HCEC 1CT (cell line): ENCODE measurements around the gene ZNF521.

Experiments used
- DNase-seq: peaks from one replicate; pipeline ENCODE4 v3.0.0-alpha.2; 2017

The ZNF521 gene

GRCh38 chr18:25335062-25335461, 16.9 kb downstream of the ZNF521 start:
- DNase-seq: no peak

DNA sequence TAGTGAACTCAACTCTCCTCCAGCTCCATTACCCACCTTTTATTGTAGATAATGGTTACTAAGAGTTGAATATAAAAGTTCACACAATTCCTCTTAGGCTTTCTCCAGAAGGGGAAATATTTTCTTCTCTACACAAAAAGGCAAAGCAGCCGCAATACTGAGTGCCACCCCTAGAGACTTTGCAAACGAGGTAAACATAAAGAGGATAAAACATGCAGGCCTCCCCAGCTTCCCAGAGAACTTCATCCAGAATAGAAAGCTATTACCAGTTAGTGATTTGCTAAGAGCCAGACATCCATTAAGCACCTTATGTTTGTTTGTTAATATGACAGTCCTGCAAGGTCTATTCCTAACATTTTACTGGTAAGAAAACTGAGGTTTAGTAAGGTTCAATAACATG, 17.4 kb downstream of the ZNF521 start:
- DNase-seq: no peak

DNA sequence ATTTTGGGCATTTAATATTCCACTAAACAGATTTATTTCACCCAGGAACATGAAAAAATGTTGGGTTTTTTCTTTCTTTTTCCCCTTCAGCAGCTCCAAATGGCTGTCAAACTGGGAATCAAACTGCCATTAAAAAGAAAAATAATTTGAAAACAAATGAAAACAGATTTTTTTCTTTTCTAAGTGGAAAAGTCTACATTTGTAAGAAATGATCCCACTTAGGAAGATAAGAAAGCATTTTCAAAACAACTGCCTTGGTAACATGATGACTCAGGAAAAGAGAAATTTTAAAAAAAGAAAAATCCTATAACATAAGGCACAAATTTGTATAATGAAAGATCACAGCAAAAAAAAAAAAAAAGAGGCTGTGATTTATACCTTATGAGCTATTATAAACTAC, 20.0 kb downstream of the ZNF521 start:
- no peak for DNase-seq

- no peak for DNase-seq
Measured at GRCh38 chr18:25329783-25330182, 22.2 kb downstream of the ZNF521 start.

- DNase-seq: no peak
Measured at GRCh38 chr18:25327584-25327983, 24.4 kb downstream of the ZNF521 start.

DNA sequence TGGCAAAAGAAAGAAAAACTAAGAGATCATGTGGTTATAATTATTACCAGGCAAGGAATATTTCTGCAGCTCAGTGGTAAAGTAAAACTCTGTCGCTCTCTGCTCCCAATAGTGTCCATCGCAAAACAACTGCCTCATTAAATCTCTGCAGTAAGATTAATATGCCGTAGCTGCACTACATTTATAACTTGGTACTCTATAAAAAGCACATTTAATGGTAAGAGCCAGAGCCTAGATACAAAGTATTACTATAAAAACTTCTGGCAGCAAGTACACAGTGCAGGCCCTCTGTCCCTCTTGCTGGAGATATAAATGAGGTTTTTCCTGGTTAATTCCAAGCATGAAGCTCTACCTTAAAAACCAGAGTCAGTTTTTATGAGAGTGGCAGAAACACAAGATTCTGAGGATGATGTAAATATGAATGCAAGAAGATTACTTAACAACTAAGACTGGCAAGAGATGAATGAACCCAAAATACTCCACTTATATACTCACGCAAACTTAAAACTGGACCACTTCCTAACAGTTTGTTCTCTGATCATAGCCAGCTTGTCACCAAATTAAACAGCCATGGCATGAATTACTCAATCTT, 25.5 kb downstream of the ZNF521 start:
- DNase-seq: no peak

DNA sequence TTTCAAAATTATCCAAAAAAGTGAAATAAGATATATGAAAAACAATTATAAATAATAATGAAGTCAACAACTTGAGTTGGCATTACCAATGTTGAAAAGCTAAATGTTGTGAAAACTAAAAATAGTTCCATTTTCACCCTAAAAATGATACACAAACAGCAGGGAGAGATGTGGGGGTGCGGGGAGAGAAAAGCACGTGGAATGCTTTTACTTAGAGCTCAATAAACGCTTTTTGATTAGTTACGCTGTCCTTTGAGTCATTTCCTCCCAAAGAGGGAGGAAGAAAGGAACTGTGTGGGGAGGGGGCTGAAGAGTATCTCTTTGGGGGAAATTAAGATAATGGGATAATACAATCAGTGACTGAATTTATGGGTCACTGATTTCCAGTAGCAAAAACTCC, 29.2 kb downstream of the ZNF521 start:
- no peak for DNase-seq

- DNase-seq: no peak
Measured at GRCh38 chr18:25316381-25317018, 35.5 kb downstream of the ZNF521 start.

GRCh38 chr18:25314838-25315190, 37.2 kb downstream of the ZNF521 start:
- DNase-seq: no peak

DNA sequence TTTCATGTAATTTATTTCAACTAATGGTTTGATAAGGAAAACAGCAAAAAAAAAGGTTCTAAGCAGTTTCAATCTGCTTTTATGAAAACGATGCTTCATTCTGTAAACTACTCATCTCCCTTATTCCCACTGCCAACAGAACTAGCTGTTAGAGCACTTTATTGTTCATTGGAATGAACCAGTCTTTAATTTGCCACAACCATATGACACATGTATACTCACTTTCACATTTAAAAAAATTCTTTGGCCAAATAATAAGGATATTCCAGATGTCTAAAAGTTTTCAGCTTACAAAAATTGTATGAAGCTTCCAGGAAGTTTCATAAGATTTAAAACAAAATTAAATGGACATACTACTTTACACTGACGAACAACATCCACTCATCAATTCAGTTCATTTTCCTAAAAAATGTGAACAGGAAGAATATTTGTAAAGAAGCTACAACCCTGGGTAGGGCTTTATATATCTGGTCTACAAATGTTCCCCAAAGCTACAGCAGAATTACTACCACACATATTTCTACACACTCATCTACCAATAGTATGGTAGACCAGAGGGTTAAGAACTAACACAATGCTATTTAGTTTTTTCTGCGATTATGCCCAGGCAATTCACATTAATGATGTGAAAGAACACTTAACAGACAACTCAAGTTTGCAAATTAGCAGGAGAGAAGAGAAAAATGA, 37.7 kb downstream of the ZNF521 start:
- no peak for DNase-seq

GRCh38 chr18:25313268-25313667, 38.7 kb downstream of the ZNF521 start:
- no peak for DNase-seq

- peak; percentile 60 for DNase-seq
Measured at GRCh38 chr18:25310045-25310444, 41.9 kb downstream of the ZNF521 start.

- DNase-seq: no peak
Measured at GRCh38 chr18:25308381-25308780, 43.6 kb downstream of the ZNF521 start.

- no peak for DNase-seq
Measured at GRCh38 chr18:25307192-25307591, 44.8 kb downstream of the ZNF521 start.

- DNase-seq: no peak
Measured at GRCh38 chr18:25306671-25307070, 45.3 kb downstream of the ZNF521 start.

DNA sequence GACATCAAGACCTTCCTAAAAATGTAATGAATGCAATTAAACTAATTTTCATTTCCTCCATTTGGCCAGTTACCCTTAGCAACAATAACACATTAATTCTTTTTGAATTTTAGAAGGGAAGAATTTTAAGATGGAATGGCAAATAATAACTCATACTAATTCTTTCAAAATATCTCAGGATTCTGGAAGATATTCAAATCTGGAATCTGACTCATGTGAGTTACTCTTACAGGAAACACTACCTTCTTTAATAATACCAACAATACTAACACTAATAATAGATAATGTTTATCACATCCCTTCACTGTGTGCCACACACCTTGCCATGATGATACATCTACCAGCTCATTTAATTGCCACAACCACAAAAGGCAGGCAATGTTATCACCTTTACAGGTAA, 46.4 kb downstream of the ZNF521 start:
- peak; percentile 19 for DNase-seq

- DNase-seq: no peak
Measured at GRCh38 chr18:25300492-25300891, 51.5 kb downstream of the ZNF521 start.

DNA sequence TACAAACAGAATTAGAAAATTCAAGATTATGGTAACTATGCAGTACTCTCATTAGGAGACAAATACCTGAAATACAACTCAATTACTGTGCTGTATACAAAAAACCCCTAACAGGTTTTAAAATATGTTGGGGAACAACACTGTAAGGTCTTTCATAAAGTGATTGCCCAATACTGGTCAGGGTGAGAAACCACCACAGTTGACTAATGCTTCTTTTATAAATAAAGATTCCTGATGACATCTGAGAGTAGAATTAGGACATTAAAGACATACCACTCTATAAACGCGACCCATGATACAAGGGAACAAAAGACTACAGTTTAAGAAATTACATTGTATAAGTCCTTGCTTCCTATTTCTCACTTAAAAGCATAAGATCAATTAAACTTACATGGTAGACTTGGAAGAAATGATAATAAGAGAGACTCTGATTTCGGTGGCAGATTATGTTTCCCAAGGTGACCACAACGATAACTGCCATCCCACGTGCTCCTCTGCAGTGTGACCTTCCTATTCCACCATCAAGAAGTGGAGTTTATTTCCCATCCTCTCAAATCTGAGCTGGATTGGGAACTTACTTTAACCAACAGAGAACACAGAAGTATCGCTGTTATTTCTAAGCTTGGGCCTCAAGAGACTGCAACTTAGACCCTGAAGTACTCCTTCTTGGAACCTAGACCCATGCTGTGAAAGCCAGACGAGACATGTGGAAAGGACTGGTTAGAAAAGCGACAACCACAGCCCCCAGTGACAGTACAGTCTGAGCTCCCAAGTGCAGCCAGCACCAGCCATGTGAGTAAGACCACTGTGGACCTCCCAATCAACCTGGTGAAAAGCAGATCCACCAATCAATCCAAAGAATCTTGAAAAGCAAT, 52.3 kb downstream of the ZNF521 start:
- DNase-seq: peak; percentile 90

DNA sequence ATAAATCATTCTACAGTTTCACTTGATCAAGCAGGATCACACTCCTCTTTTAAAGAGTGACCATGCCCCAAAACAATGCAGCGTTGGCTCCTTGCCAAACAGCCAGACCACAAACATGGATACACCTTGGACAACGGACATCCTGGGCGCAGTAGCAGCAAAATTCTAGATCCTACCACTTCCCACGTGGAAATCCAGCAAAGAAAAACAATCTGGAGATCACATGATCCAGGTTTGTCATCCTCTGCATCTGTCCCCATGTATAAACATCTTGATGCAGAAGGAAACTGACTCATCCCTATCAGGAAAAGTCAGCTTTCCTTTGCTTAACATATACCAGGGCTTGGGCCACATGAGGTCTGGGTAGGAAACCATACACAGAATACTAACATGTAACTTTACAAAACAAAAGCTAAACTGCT, 53.1 kb downstream of the ZNF521 start:
- DNase-seq: peak; percentile 93

GRCh38 chr18:25295624-25296138, 56.3 kb downstream of the ZNF521 start:
- DNase-seq: no peak

DNA sequence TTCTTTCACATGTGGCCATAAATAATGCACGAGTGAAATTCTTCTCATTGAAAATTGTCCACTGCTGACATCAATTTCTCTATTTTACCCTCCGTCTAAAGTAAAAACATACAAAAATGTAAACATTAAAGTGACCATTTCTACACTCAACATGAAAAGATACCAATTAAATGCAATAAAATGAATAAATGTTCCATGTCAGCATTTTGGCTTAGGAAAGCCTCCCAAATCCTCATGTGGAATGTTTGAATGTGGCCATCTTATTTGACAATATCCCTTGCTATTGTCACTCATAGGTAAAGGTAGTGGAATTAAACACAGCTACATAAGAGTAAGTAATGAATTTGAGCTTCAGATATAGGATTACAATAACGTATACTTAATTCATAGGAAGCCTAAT, 60.8 kb downstream of the ZNF521 start:
- DNase-seq: no peak

- peak; percentile 88 for DNase-seq
Measured at GRCh38 chr18:25289001-25289631, 62.9 kb downstream of the ZNF521 start.
